GM12801 (cell line): Measurements from ENCODE around the gene DNASE2B.

Experiments used
- TF ChIP-seq, protein P1 (sequence below): IDR thresholded peaks from one replicate; pipeline ENCODE4 v1.5.1; 2011; ENCODE audit warnings: control low read depth; ENCODE audit not compliant: insufficient read length; ENCODE audit errors: extremely low read depth

DNASE2B gene

DNA sequence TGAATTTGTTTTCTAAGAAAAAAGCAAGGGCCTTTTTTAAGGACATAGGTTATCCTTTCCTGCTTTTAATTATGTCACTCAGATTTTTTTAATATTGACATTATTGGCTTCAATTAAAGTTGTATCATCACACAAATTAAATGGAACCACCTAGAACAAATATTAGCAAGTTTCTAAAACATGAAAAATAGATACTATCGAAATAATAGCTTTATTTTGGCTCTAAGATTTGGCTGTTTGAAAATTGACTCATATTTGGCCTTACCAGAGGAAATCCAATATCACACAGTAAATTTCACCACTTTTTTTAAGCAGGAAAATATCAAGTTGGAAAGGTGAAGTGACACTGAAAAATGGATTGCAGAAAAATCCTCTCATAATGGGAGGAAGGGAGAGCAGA, 9.2 kb downstream of the DNASE2B start:
- TF ChIP-seq, protein P1, sequence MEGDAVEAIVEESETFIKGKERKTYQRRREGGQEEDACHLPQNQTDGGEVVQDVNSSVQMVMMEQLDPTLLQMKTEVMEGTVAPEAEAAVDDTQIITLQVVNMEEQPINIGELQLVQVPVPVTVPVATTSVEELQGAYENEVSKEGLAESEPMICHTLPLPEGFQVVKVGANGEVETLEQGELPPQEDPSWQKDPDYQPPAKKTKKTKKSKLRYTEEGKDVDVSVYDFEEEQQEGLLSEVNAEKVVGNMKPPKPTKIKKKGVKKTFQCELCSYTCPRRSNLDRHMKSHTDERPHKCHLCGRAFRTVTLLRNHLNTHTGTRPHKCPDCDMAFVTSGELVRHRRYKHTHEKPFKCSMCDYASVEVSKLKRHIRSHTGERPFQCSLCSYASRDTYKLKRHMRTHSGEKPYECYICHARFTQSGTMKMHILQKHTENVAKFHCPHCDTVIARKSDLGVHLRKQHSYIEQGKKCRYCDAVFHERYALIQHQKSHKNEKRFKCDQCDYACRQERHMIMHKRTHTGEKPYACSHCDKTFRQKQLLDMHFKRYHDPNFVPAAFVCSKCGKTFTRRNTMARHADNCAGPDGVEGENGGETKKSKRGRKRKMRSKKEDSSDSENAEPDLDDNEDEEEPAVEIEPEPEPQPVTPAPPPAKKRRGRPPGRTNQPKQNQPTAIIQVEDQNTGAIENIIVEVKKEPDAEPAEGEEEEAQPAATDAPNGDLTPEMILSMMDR: no peak

DNA sequence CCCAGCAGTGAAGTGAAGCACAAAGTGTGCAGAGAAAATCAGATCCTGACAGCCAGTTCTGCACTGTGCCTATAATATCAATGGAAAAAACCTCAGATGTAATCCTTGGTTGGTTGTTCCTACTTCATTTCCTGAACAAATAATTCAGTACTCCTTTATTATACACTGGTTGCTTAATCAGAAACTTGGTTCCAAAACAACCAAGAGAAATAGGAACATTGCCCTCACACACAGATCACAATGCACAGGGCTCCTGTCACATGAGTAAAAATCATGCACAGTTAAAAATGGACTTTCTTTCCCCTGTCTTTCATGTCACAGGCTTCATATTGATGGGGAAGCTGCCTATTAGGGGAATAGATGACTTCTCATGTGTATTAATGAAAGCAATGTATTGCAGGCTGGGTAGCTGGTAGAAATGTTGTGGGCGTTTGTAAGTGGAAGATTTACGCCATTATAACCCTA, 9.7 kb downstream of the DNASE2B start:
- TF ChIP-seq, protein P1: no peak

DNA sequence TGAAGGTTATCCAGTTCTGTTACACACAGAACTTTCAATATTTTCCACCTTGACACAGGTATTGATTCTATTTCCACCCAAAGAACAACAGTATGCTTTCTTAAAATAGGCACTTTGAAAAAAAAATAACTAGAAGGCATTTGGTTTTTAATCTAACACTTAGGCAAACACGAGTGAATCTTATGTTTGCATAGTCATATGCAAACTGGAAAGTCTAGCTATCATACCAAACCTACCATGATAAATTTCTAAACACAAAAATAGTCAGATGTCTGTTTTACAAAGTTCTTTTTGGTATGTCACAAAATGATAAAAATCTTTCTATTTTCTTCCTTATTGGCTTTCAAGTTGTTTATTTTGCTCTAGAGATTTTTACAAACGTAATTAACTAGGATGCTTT, 11.6 kb downstream of the DNASE2B start:
- TF ChIP-seq, protein P1: no peak

DNA sequence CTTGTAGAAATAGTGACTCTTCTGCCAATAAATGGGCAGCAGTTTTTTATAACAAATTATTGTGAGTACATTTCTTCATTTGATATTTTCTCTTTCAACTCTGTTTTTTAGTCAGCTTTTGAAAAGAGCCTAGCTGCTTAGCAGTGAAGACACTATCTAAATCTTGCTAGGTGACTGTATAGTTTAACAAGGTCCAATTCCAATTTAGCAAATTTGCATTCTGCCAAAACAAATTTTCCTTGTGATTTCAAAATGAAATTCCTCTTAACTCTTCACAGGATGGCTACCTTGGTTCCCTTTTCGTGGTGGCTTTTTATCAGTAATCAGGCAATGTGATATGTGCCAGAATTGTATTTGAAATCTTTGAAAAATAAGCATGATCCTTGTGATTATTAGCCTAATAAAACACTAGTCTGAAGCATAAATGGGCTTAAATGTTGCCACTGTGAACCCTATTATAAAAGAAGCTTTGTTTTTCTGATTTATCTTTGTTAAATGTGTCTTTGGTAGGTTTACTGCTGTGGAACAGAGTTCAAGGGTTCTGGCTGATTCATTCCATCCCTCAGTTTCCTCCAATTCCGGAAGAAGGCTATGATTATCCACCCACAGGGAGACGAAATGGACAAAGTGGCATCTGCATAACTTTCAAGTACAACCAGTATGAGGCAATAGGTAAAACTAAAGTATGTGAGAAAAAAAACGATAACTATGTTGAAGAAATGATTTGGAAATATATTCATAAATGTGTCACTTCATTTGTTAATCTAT, 12.2 kb downstream of the DNASE2B start:
- TF ChIP-seq, protein P1: no peak

DNA sequence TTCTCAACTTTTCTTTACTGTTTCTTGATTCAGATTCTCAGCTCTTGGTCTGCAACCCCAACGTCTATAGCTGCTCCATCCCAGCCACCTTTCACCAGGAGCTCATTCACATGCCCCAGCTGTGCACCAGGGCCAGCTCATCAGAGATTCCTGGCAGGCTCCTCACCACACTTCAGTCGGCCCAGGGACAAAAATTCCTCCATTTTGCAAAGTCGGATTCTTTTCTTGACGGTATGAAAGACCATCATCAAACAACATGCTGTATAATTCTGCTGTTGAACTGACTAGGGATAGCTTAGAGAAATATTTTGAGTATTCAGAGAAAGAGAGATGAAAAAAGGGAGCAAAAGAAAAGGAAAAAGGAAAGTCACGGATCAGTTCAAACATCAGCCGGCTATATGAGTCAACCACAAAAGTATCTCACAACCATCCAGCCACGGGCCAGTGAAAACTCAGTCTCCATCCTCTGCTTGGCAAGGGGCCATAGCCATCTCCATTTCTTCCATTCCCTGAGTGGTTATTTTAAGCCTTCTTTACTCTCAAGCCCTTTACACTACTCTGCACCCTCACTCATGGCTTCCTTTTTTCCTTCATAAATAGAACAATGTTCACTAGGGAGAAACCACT, 14.1 kb downstream of the DNASE2B start:
- TF ChIP-seq, protein P1: no peak

DNA sequence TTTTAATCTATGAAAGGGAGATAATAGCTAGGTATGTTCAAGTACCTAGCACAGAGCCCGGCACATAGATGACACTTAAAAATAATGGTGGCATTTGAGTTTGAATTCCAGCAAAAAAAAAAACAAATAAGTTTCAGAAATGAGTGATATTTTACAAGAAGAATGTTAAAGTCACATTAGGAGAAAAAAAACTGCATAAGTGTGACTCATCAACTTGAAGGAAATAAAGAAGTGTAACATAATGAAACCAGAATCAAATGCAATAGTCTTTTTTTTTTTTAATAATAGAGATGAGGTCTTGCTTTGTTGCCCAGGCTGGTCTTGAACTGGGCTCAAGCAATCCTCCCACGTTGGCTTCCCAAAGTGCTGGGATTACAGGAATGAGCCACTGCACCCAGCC, 17.1 kb downstream of the DNASE2B start:
- TF ChIP-seq, protein P1: no peak

DNA sequence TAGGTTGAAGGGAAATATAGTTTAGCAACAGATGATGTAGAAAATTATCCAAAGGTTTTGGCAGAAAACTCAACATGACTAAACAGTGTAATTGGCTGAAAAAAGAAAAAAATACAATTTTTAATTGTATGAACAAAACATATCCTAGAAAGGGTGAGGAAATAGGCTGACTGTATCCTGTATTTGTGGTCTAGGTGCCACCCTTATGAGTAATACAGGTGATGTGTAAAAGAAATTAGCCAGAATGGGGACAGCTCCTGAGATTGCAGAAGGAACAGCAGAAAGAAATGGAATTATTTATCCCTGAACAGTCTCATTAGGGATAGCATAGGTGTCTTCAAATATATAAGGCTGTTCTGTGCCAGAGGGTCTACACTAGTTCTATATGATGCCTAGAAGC, 24.6 kb downstream of the DNASE2B start:
- TF ChIP-seq, protein P1: no peak
